ENCODE results near the gene ATG16L2. TPM values are rescaled to one million over a fixed set of nuclear protein-coding genes. Genes with fewer than 3 reads are reported as not detected.

Gene ATG16L2
- polyA plus RNA-seq, 1 donor from 2014 or later, result 9.4 TPM

DNA sequence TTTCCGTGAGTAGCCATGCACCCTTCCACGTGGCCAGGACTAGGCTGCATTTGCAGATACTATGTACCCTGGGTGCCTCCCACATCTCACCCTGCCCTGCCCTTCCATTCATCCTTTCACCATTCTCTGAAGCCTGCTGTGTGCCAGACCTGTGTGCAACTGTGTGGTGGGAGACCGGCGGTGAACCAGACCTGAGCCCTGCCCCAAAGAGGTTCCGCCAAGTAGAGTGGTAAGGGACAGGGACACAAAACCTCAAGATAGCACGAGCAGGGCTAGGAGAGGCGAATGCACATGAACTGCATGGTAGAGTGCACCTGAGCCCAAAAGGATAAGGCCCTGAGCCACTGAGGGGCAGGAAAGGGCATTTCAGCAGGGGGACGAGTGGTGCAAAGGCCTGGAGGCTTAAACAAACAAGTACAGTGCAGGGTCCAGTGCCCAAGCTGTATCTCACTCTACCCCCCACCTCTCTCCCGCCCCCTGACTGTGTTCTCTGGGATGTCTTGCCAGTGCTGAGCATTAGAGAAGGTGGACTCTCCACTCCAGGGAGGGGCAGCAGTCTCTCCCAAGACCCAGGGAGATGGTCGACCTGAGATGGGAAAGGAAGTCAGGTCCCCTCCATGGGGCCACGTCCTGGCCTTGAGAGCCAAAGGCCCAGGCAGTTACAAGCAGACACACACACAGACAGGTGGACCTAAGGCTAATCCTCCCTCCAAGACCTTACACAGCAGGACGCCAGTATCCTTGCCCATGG is 47.9 kb upstream of the ATG16L2 start:
- Histone ChIP-seq H3K79me2 (replicated peaks; ENCODE audit: insufficient read depth, low read length) (no peaks in the 10 kb centered on the region), H3K9me3 (ENCODE audit: low read length) (no peaks in the 10 kb centered on the region), H3K9ac (ENCODE audit: low read length) (no peak overlapping the region), H3K27me3 (ENCODE audit: insufficient read depth, low read depth, low read length) (no peaks in the 10 kb centered on the region), H3K36me3 (ENCODE audit: insufficient read depth, low read length) (no peaks in the 10 kb centered on the region), H3F3A (ENCODE audit: insufficient read depth, low read length, poor library complexity, severe bottlenecking) (no peaks in the 10 kb centered on the region), H3K9me2 (ENCODE audit: insufficient read depth, low read length) (no peaks in the 10 kb centered on the region), H4K20me1 (ENCODE audit: insufficient read depth) (no peaks in the 10 kb centered on the region), H3K4me2 (ENCODE audit: low read length) (no peak overlapping the region), H3K27ac (ENCODE audit: low read length) (no peak overlapping the region), H2AFZ (ENCODE audit: low read depth, low read length) (no peak overlapping the region), H3K4me3 (ENCODE audit: low read length) (no peak overlapping the region)
- TF ChIP-seq EP300 (conservative IDR thresholded peaks at IDR 0.05; ENCODE audit: poor library complexity, severe bottlenecking), result no peak
- no peak for TF ChIP-seq POLR2AphosphoS5 (IDR thresholded peaks at IDR 0.05)
- no peak for TF ChIP-seq RAD21 (conservative IDR thresholded peaks at IDR 0.05)
- TF ChIP-seq, protein P1, sequence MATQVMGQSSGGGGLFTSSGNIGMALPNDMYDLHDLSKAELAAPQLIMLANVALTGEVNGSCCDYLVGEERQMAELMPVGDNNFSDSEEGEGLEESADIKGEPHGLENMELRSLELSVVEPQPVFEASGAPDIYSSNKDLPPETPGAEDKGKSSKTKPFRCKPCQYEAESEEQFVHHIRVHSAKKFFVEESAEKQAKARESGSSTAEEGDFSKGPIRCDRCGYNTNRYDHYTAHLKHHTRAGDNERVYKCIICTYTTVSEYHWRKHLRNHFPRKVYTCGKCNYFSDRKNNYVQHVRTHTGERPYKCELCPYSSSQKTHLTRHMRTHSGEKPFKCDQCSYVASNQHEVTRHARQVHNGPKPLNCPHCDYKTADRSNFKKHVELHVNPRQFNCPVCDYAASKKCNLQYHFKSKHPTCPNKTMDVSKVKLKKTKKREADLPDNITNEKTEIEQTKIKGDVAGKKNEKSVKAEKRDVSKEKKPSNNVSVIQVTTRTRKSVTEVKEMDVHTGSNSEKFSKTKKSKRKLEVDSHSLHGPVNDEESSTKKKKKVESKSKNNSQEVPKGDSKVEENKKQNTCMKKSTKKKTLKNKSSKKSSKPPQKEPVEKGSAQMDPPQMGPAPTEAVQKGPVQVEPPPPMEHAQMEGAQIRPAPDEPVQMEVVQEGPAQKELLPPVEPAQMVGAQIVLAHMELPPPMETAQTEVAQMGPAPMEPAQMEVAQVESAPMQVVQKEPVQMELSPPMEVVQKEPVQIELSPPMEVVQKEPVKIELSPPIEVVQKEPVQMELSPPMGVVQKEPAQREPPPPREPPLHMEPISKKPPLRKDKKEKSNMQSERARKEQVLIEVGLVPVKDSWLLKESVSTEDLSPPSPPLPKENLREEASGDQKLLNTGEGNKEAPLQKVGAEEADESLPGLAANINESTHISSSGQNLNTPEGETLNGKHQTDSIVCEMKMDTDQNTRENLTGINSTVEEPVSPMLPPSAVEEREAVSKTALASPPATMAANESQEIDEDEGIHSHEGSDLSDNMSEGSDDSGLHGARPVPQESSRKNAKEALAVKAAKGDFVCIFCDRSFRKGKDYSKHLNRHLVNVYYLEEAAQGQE (IDR thresholded peaks at IDR 0.05; ENCODE audit: borderline replicate concordance), result no peak
- TF ChIP-seq TAF1 (IDR thresholded peaks at IDR 0.05; ENCODE audit: low read depth), result no peak
- TF ChIP-seq MXI1 (conservative IDR thresholded peaks at IDR 0.05; ENCODE audit: poor library complexity, severe bottlenecking), result no peak
- TF ChIP-seq, protein P2, sequence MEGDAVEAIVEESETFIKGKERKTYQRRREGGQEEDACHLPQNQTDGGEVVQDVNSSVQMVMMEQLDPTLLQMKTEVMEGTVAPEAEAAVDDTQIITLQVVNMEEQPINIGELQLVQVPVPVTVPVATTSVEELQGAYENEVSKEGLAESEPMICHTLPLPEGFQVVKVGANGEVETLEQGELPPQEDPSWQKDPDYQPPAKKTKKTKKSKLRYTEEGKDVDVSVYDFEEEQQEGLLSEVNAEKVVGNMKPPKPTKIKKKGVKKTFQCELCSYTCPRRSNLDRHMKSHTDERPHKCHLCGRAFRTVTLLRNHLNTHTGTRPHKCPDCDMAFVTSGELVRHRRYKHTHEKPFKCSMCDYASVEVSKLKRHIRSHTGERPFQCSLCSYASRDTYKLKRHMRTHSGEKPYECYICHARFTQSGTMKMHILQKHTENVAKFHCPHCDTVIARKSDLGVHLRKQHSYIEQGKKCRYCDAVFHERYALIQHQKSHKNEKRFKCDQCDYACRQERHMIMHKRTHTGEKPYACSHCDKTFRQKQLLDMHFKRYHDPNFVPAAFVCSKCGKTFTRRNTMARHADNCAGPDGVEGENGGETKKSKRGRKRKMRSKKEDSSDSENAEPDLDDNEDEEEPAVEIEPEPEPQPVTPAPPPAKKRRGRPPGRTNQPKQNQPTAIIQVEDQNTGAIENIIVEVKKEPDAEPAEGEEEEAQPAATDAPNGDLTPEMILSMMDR (IDR thresholded peaks at IDR 0.05; ENCODE audit: poor library complexity, severe bottlenecking), result no peak
- no peak for TF ChIP-seq EZH2 (IDR thresholded peaks at IDR 0.05; ENCODE audit: borderline replicate concordance, insufficient read depth, low read length, poor library complexity, severe bottlenecking)
- no peak for TF ChIP-seq SMC3 (conservative IDR thresholded peaks at IDR 0.05; ENCODE audit: poor library complexity)

DNA sequence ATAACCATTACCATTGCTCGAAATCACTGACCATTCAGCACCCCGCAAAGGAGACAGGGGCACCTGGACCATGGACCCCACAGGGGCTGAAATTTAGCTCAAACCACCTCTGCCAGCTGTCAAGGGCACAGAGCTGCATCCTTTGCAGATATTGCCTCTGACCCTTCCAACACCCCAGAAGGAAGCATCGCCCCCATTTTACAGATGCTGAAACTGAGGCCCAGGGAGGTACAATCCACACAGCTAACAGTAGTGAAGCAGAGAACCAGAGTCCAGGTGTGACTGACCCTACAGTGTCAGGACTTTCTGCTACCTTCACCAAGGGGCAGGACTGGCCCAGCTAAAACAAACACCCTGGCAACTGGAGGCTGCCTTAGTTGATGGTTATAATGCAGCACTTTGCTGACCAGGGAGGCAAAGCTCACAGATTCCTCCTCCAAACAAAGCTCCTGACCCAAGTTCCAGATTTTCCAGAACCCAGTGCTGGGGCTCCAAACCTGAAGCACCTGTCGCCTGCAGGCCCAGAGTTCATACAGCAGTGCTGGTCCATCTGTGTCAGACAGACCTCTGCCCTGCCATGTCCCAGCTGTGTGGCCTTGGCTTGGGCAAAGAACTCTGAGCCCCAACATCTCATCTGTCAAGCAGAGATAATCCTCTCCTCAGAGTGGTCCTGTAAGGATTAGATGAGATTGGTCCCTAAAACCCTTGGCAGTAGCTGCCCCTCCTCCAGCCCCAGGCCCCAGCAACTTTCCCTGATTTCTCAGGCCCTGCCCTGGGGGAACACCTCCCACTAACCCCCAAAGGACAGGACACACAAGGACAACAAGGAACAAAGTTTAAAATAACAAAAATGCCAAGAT is 46.8 kb upstream of the ATG16L2 start:
- Histone ChIP-seq H3K4me2 (ENCODE audit: low read length) (no peak overlapping the region), H2AFZ (ENCODE audit: low read depth, low read length) (no peak overlapping the region), H3K79me2 (replicated peaks; ENCODE audit: insufficient read depth, low read length) (no peaks in the 10 kb centered on the region), H3F3A (ENCODE audit: insufficient read depth, low read length, poor library complexity, severe bottlenecking) (no peaks in the 10 kb centered on the region), H3K36me3 (ENCODE audit: insufficient read depth, low read length) (no peaks in the 10 kb centered on the region), H4K20me1 (ENCODE audit: insufficient read depth) (no peaks in the 10 kb centered on the region), H3K27me3 (ENCODE audit: insufficient read depth, low read depth, low read length) (no peaks in the 10 kb centered on the region), H3K27ac (ENCODE audit: low read length) (no peak overlapping the region), H3K9me2 (ENCODE audit: insufficient read depth, low read length) (no peaks in the 10 kb centered on the region), H3K9me3 (ENCODE audit: low read length) (no peaks in the 10 kb centered on the region), H3K9ac (ENCODE audit: low read length) (no peak overlapping the region), H3K4me3 (ENCODE audit: low read length) (no peak overlapping the region)
- no peak for TF ChIP-seq EZH2 (IDR thresholded peaks at IDR 0.05; ENCODE audit: borderline replicate concordance, insufficient read depth, low read length, poor library complexity, severe bottlenecking)
- TF ChIP-seq, protein P2 (IDR thresholded peaks at IDR 0.05; ENCODE audit: poor library complexity, severe bottlenecking), result no peak
- TF ChIP-seq MXI1 (conservative IDR thresholded peaks at IDR 0.05; ENCODE audit: poor library complexity, severe bottlenecking), result no peak
- TF ChIP-seq TAF1 (IDR thresholded peaks at IDR 0.05; ENCODE audit: low read depth), result no peak
- TF ChIP-seq, protein P1 (IDR thresholded peaks at IDR 0.05; ENCODE audit: borderline replicate concordance), result no peak
- no peak for TF ChIP-seq POLR2AphosphoS5 (IDR thresholded peaks at IDR 0.05)
- TF ChIP-seq SMC3 (conservative IDR thresholded peaks at IDR 0.05; ENCODE audit: poor library complexity), result no peak
- no peak for TF ChIP-seq EP300 (conservative IDR thresholded peaks at IDR 0.05; ENCODE audit: poor library complexity, severe bottlenecking)
- no peak for TF ChIP-seq RAD21 (conservative IDR thresholded peaks at IDR 0.05)
